ENCODE data around the gene DAPK3.
A peak's percentile ranks its signal among the peaks of the same experiment; 100 is the strongest.
"Not testable (repeated sequence)": the region's sequence is repeated elsewhere in the genome, so short reads cannot be mapped to it uniquely, and the experiment has no call there.

DAPK3 gene

GRCh38 chr19:3970808-3971598, at the start of gene DAPK3:
Gene DAPK3, minus strand, starts transcription at chr19:3971099. Its CDS starts 1,364 bp downstream, at chr19:3969735.
- peak; percentile 89 to 93 for DNase-seq (ENCODE audit: low read depth in 2 of 2)

- DNase-seq (ENCODE audit: low read depth in 2 of 2) = no peak
These were observed 48.7 kb upstream of the DAPK3 start for GRCh38 chr19:4019578-4019977.

DNA sequence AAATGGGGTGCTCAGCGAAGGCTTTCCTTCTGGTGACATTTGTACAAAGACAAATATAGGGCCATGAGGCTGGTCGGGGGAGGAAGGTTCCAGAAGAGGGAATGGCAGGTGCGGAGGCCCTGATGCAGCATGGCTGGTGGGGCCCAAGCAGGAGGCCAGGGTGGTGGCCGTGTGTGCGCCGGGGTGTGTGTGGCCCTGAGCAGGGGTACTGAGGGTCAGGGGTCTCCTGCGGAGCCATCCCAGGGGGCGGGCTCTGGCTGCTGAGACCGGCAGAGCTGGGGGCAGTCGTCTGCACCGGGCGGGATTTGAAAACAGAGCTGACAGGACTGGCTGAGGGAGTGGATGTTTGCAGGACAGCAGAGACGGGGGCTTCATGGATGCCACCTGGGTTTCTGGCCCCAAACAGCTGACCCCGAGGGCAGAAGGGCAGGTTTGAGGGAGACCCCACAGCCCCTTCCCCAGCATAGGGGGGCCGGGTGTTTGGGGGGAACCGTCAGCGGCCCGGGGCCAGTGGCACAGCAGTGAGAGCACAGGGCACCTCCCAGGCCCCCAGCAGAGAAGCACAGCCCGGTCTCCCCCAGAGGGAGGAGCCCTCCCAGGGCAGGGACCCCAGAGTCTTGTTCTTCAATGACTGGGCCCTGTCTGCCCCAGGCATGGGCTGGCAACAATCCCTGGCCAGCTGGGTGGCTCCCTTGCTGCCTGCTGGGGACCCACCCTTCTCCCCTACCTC, 48.0 kb upstream of the DAPK3 start:
- DNase-seq (ENCODE audit: low read depth in 2 of 2) = no peak

- no peak for DNase-seq (ENCODE audit: low read depth in 2 of 2)
These were observed 47.3 kb upstream of the DAPK3 start for GRCh38 chr19:4018140-4018613.

DNA sequence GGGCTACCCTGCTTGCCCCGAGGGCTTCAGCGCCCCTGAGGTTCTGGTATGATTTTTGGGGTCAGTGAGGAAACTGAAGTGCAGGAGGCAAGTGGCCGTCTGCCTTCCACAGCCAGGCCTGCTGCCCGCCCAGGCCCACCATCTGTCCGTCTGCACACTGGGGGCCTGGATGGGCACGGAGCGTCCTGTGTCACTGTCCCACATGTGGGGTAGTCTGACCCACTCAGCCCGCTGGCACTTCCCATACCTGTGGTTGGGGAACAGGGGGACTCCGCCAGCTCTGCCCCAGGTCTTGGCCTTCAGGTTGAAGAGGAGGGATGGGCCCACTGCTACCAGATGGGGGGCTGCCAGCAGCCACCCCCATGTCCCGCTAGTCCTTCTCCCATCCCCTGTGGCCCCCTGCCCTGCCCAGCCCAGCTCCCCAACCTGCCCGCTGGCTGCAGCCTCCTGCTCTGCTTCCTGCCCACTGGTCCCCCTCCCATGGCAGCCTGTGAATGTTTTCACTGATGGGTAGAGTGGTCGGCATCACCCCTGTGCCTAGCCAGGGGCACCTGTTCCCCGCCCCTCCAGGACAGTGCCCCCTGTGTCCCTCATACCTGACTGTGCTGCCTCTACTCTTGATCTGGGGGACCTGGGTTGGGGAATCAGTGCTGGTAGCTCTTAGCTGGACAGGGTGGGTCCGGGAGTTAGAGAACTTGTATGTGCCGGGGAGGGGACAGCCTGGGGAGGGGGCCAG, 46.2 kb upstream of the DAPK3 start:
- DNase-seq (ENCODE audit: low read depth in 2 of 2) = no peak

GRCh38 chr19:4016486-4016885, 45.6 kb upstream of the DAPK3 start:
- DNase-seq (ENCODE audit: low read depth in 2 of 2) = no peak

DNA sequence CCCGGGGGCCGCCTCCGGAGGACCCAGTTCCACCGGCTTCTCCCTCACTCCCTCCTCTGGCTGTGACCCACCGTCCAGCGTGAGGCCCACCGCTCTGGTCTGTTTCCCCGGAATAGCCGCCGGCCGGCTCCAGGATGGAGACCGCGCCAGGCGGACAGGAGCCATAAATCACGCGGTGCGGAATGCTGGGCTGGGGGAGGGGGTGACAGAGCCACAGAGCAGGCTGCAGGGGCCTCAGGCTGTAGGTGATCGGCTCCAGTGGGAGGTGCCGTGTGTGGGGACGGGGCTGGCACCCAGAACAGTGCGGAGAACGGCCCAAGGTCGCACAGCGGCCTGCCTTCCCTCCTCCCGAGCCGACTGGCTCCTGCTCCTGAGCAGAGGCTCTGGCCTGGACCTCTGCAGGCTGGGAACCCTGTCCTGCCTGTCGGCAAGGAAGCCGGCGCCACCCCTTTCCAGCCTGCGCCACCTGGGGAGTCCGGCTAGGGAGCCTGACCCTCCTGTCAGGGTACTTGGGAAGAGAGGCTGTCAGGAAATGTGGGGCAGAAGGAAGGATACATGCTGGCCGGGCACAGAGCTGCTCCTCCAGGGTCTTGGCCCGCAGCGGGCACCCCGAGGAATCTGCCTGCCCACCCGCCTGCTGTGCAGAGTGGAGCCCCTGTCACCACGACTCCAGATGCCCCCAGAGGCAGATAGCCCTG, 45.0 kb upstream of the DAPK3 start:
- no peak for DNase-seq (ENCODE audit: low read depth in 2 of 2)

- peak in 1 of 2 experiments; percentile 33 for DNase-seq (ENCODE audit: low read depth in 2 of 2)
These were observed 43.9 kb upstream of the DAPK3 start for GRCh38 chr19:4014541-4015491.

- DNase-seq (ENCODE audit: low read depth in 2 of 2) = no peak
These were observed 43.1 kb upstream of the DAPK3 start for GRCh38 chr19:4013886-4014540.

GRCh38 chr19:4012975-4013634, 42.2 kb upstream of the DAPK3 start:
- no peak for DNase-seq (ENCODE audit: low read depth in 2 of 2)

DNA sequence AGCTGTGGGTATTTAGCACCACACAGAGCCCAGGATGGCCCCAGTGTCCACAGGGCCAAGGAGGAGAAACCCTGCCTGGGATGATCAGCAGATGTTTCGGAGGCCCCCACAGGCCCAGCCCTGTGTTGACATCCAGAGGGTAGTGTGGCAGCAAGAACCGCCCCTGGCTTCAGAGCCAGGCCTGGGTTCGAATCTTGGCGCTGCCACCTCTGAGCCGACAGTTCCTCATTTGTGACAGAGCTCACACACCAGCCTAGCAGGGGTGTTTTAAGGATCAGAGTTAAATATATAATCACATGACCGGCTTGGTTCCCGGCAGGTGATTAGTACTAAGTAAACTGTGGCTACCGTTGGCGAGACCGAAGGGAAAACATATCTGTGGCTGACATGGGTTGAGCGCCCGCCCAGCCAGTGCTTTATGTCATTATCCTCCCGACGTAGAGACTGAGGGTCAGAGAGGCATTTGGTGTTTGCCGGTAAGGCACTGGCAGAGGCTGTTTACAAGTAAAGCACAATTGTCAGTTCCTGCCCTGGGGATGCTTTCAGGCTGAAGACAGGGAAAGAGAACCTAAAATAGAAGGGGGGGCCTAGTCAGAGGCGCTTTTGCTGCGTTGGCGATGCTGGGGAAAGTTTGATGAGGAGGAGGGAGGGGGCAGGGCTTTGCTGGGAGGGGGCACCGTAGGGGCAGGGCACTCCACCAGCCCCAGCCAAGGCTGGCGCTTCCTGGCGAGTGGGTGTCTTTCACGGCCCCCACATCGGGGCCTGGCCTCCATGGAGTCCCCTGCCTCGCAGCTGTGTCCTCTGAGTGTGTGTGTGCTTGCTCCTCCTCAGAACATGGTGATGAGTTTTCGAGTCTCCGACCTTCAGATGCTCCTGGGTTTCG, 41.4 kb upstream of the DAPK3 start:
- DNase-seq (ENCODE audit: low read depth in 2 of 2) = no peak

DNA sequence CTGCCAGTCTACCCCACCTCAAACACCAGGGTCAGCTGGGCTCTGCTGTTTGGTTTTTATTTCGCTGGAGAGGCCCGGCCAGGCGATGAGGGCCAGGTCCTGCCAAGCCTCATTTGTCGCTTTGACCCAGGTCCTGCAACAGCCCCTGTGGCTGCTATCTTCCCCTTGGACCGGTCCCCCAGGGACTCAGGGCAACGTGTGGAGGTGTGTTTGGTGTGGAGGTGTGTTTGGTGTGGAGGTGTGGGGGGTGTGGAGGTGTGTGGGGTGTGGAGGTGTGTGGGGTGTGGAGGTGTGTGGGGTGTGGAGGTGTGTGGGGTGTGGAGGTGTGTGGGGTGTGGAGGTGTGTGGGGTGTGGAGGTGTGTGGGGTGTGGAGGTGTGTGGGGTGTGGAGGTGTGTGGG, 40.5 kb upstream of the DAPK3 start:
- not testable (repeated sequence) for DNase-seq (ENCODE audit: low read depth in 2 of 2)

- DNase-seq (ENCODE audit: low read depth in 2 of 2) = no peak
These were observed 39.9 kb upstream of the DAPK3 start for GRCh38 chr19:4010808-4011110.

- DNase-seq (ENCODE audit: low read depth in 2 of 2) = no peak
These were observed 39.3 kb upstream of the DAPK3 start for GRCh38 chr19:4009990-4010807.

GRCh38 chr19:4007836-4008539, 37.1 kb upstream of the DAPK3 start:
- peak in 1 of 2 experiments; percentile 31 for DNase-seq (ENCODE audit: low read depth in 2 of 2)

DNA sequence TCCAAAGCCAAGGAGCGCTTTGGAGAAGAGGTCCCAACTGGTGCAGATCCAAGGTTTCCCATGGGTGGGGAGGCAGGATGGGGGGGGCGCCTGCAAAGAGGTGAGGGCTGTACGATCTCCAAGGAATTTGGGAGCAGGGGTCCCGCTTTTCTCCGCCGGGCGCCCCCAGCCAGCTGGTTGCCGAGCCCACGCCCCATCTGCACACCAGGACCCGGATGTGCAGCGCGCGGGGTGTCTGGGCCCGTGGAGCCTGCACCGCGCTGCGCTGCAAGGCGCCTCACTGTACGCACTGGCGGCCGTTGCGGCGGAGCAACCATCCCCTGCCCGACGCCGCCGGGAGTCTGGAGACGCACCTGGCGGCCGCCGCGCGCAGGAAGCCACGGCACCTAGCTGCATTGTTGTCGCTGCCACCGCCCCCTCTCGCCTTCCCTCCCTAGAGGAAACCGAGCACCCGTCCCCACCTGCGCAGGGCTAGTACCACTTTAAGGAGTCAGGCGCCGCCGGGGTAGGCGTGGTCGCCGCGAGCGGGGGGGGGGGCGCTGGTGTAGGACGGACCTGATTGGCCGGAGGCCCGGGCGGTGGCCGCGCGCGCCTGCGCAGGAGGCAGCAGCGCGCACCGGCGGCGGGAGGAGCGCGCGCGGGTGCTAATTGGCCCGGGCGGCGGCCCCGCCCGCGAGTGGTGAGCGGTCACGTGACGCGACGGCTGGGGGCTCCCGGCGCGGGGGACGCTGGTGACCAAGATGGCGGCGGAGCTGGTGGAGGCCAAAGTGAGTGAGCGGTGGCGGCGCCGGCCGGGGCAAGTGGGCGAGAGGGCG, 36.3 kb upstream of the DAPK3 start, which contains the start of gene PIAS4:
Gene PIAS4, plus strand, starts transcription at position 716 of the 815 bp plus-strand sequence. Its CDS starts 25 bp downstream, at position 741.
- DNase-seq (ENCODE audit: low read depth in 2 of 2) = peak; percentile 86 to 87
